Keratinocyte (primary cell): ENCODE measurements around the gene CHIA. TPM values are rescaled to one million over a fixed set of nuclear protein-coding genes. Genes with fewer than 3 reads are reported as not detected.

Experiments used
- DNase-seq: peaks from one replicate; pipeline ENCODE4 v3.0.0-alpha.2; 2011; ENCODE audit warnings: low read depth, missing footprints, low spot score
- FAIRE-seq: peaks from 2 replicates; lab custom pipeline; 2011; peaks lifted over from hg19 to GRCh38; lab: Jason Lieb, UNC
- H2AFZ ChIP-seq: 2 replicates; pipeline ENCODE4 v1.6.0; 2012; ENCODE audit warnings: low read length, control low read depth, inconsistent platforms; ENCODE audit not compliant: control insufficient read depth
- H3K27ac ChIP-seq: 2 replicates; pipeline ENCODE4 v1.5.1; 2011; ENCODE audit warnings: low read length; ENCODE audit not compliant: control insufficient read depth, insufficient read depth
- H3K27me3 ChIP-seq: 3 replicates; pipeline ENCODE4 v1.6.0; 2011; ENCODE audit warnings: low read length; ENCODE audit not compliant: control insufficient read depth, insufficient read depth; ENCODE audit errors: extremely low read depth
- H3K36me3 ChIP-seq, 2 experiments: 2 replicates in 1 of 2; 3 replicates in 1 of 2; pipeline ENCODE4 v1.5.1; 2011; ENCODE audit warnings: low read length in 2 of 2, mild to moderate bottlenecking in 1 of 2; ENCODE audit not compliant: control insufficient read depth in 2 of 2, insufficient read depth in 2 of 2; ENCODE audit errors: extremely low read depth in 1 of 2
- H3K4me1 ChIP-seq: 3 replicates; pipeline ENCODE4 v1.5.1; 2011; ENCODE audit warnings: low read length; ENCODE audit not compliant: control insufficient read depth, insufficient read depth; ENCODE audit errors: extremely low read depth
- H3K4me2 ChIP-seq: 3 replicates; pipeline ENCODE4 v1.6.0; 2011; ENCODE audit warnings: low read depth, low read length; ENCODE audit not compliant: control insufficient read depth, insufficient read depth; ENCODE audit errors: extremely low read depth
- H3K4me3 ChIP-seq, 3 experiments: fragments of 200-600 bp in 1 of 3; sonication (generic) in 1 of 3; 2 replicates in 2 of 3; 3 replicates in 1 of 3; pipeline ENCODE4 v1.5.1; 2011 to 2016; ENCODE audit warnings: low read length in 3 of 3, mild to moderate bottlenecking in 3 of 3, control low read depth in 2 of 3, inconsistent platforms in 1 of 3, low read depth in 1 of 3, mixed read lengths in 1 of 3, mixed run types in 1 of 3, moderate library complexity in 1 of 3; ENCODE audit not compliant: control insufficient read depth in 2 of 3, insufficient read depth in 2 of 3; ENCODE audit errors: extremely low read depth in 1 of 3
- H3K79me2 ChIP-seq: 2 replicates; pipeline ENCODE4 v1.6.0; 2012; ENCODE audit warnings: low read length; ENCODE audit not compliant: control insufficient read depth, insufficient read depth
- H3K9ac ChIP-seq: 3 replicates; pipeline ENCODE4 v1.6.0; 2011; ENCODE audit warnings: low read length; ENCODE audit not compliant: control insufficient read depth, insufficient read depth; ENCODE audit errors: extremely low read depth
- H3K9me1 ChIP-seq: 3 replicates; pipeline ENCODE4 v1.6.0; 2011; ENCODE audit warnings: low read length; ENCODE audit not compliant: control insufficient read depth, insufficient read depth; ENCODE audit errors: extremely low read depth
- H3K9me3 ChIP-seq: 2 replicates; pipeline ENCODE4 v1.5.1; 2012; ENCODE audit warnings: low read depth, low read length; ENCODE audit not compliant: control insufficient read depth
- H4K20me1 ChIP-seq: 3 replicates; pipeline ENCODE4 v1.6.0; 2011; ENCODE audit warnings: low read length; ENCODE audit not compliant: control insufficient read depth, insufficient read depth; ENCODE audit errors: extremely low read depth
- EZH2 ChIP-seq: IDR thresholded peaks from one replicate; pipeline ENCODE4 v1.6.1; 2012; ENCODE audit warnings: inconsistent platforms, mild to moderate bottlenecking, low read length, moderate library complexity
- dilution Hi-C: fragments of 300-500 bp; cut with MboI; formaldehyde crosslinking; loops from one replicate; pipeline ENCODE4 v1.7.0; 2020; ENCODE audit warnings: low sequenced_read_pairs; ENCODE audit not compliant: extremely low pct_ligation_motif_present
- polyA plus RNA-seq, 5 experiments: library from polyadenylated mRNA; depleted of rRNA in 3 of 5; stranded (reverse) in 3 of 5; stranded (forward) in 1 of 5; unstranded in 1 of 5; fragments of >200 nt; gene quantifications; 1 replicate in 1 of 5; 2 replicates in 3 of 5; 3 replicates in 1 of 5; pipeline versions ENCODE4 v1.2.1 to v1.2.3, GENCODE V29; 2011 to 2012; ENCODE audit warnings: missing spikeins in 2 of 5, low read depth in 1 of 5, low replicate concordance in 1 of 5
- TF ChIP-seq, protein P1 (sequence below), 3 experiments: IDR thresholded peaks in 1 of 3; conservative IDR thresholded peaks in 1 of 3; optimal IDR thresholded peaks in 1 of 3; 2 replicates in 2 of 3; 3 replicates in 1 of 3; pipeline versions ENCODE3 to v1.5.1; 2011; ENCODE audit warnings: low read length in 3 of 3, mild to moderate bottlenecking in 3 of 3, moderate library complexity in 2 of 3, control low read depth in 1 of 3, inconsistent platforms in 1 of 3; ENCODE audit not compliant: insufficient read depth in 2 of 3; ENCODE audit errors: extremely low read depth in 1 of 3

CHIA gene
- polyA plus RNA-seq, 1 donor (not counting 4 experiments of a cell fraction or from before 2014, with no cell fraction given) = not detected

DNA sequence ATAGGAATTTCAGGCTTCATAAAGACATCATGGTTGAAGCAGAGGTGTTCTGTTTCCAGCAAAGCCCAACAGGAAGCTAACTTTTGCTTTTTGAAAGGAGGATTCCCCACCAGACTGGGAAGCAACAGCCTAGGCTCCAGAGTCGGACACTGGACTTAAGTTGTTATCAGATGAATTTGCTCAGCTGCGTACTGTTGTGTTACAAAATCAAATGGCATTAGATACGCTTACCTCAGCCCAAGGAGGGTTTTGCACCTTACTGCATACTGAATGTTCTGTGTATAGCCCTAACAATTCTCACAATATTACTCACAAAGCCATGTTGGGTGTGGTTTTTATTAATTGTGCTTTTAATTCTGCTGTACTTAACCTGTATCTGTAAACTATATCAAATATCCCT is 547 bp upstream of the CHIA start:
- H2AFZ ChIP-seq = no peak overlapping the region
- no peak overlapping the region for H3K9ac ChIP-seq

DNA sequence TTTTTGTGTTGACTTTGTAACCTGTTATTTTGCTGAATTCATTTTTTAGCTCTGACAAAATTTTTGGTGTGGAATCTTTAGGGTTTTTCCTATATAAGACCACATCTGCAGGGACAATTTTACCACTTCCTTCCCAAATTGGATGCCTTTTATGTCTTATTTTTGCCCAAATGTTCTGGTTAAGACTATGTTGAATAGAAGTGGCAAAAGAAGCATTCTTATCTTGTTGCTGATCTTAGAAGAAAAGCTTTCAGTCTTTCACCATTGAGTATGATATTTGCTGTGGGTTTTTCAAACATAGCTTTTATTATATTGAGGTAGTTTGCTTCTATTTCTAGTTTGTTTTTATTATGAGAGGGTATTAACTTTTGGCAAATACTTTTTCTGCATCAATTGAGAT is 3.7 kb downstream of the CHIA start:
- H3K79me2 ChIP-seq = no peaks in the 10 kb centered on the region
- no peak overlapping the region for H2AFZ ChIP-seq
- TF ChIP-seq, protein P1, sequence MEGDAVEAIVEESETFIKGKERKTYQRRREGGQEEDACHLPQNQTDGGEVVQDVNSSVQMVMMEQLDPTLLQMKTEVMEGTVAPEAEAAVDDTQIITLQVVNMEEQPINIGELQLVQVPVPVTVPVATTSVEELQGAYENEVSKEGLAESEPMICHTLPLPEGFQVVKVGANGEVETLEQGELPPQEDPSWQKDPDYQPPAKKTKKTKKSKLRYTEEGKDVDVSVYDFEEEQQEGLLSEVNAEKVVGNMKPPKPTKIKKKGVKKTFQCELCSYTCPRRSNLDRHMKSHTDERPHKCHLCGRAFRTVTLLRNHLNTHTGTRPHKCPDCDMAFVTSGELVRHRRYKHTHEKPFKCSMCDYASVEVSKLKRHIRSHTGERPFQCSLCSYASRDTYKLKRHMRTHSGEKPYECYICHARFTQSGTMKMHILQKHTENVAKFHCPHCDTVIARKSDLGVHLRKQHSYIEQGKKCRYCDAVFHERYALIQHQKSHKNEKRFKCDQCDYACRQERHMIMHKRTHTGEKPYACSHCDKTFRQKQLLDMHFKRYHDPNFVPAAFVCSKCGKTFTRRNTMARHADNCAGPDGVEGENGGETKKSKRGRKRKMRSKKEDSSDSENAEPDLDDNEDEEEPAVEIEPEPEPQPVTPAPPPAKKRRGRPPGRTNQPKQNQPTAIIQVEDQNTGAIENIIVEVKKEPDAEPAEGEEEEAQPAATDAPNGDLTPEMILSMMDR (optimal IDR thresholded peaks at IDR 0.05 in 1 of 3, IDR thresholded peaks at IDR 0.05 in 1 of 3, conservative IDR thresholded peaks at IDR 0.05 in 1 of 3; ENCODE audit: extremely low read depth in 1 of 3, insufficient read depth in 2 of 3, low read length in 3 of 3) = no peak
- no peak for TF ChIP-seq EZH2
- no peaks in the 10 kb centered on the region for H3K27me3 ChIP-seq
- H3K27ac ChIP-seq = no peak overlapping the region
- no peaks in the 10 kb centered on the region for H3K36me3 ChIP-seq
- no peak overlapping the region for H3K4me3 ChIP-seq
- no peak for DNase-seq
- dilution Hi-C loops = no loop called here
- FAIRE-seq = no peak
- no peak overlapping the region for H3K4me2 ChIP-seq
- H3K4me1 ChIP-seq = no peaks in the 10 kb centered on the region
- H3K9me3 ChIP-seq = no peaks in the 10 kb centered on the region
- H4K20me1 ChIP-seq = no peaks in the 10 kb centered on the region
- no peak overlapping the region for H3K9ac ChIP-seq
- H3K9me1 ChIP-seq = no peaks in the 10 kb centered on the region

More for the DNA sequence above, 547 bp upstream of the CHIA start:
- Histone ChIP-seq H3K27me3 (peaks cover 2% of the 10 kb centered on the region), H3K9me3 (no peaks in the 10 kb centered on the region), H4K20me1 (no peaks in the 10 kb centered on the region), H3K36me3 (no peaks in the 10 kb centered on the region), H3K4me3 (no peak overlapping the region), H3K27ac (no peak overlapping the region), H3K9me1 (no peaks in the 10 kb centered on the region), H3K4me1 (no peaks in the 10 kb centered on the region), H3K4me2 (no peak overlapping the region), H3K79me2 (no peaks in the 10 kb centered on the region)
- dilution Hi-C loops = no loop called here
- no peak for TF ChIP-seq EZH2
- TF ChIP-seq, protein P1 (optimal IDR thresholded peaks at IDR 0.05 in 1 of 3, IDR thresholded peaks at IDR 0.05 in 1 of 3, conservative IDR thresholded peaks at IDR 0.05 in 1 of 3; ENCODE audit: extremely low read depth in 1 of 3, insufficient read depth in 2 of 3, low read length in 3 of 3) = no peak
- FAIRE-seq (no peak), DNase-seq (no peak)
